Common myeloid progenitor, CD34-positive (primary cell): ENCODE data around the gene UCKL1. TPM values are rescaled to one million over a fixed set of nuclear protein-coding genes. Genes with fewer than 3 reads are reported as not detected.

ENCODE experiments used
- CTCF ChIA-PET: fragments of 350-600 bp; sonication (Branson Sonifier 250); formaldehyde crosslinking; loops from one replicate; lab custom pipeline; 2021; ENCODE audit warnings: antibody characterized with exemption; lab: Charles Lee
- POLR2A ChIA-PET: fragments of 350-600 bp; sonication (Branson Sonifier 250); formaldehyde crosslinking; loops from one replicate; lab custom pipeline; 2021; ENCODE audit warnings: antibody characterized with exemption; lab: Charles Lee
- DNase-seq, 3 donors: peaks; one replicate each; pipeline versions ENCODE4 v3.0.0 to v3.0.0-alpha.2; 2013
- H3K27ac ChIP-seq, 2 experiments: 1 replicate in 1 of 2; 2 replicates in 1 of 2; pipeline ENCODE4 v1.7.0; 2013; ENCODE audit warnings: inconsistent platforms in 2 of 2, low read length in 2 of 2, mild to moderate bottlenecking in 2 of 2, low read depth in 1 of 2, moderate library complexity in 1 of 2; ENCODE audit not compliant: severe bottlenecking in 2 of 2, insufficient read depth in 1 of 2, poor library complexity in 1 of 2
- H3K27me3 ChIP-seq, 5 experiments: replicated peaks in 2 of 5; 1 replicate in 3 of 5; 2 replicates in 2 of 5; pipeline versions ENCODE4 v1.6.1 to v1.7.0; 2013; ENCODE audit warnings: low read length in 4 of 5, mild to moderate bottlenecking in 2 of 5, moderate library complexity in 2 of 5, inconsistent platforms in 1 of 5; ENCODE audit not compliant: insufficient read depth in 5 of 5, control insufficient read depth in 4 of 5
- H3K36me3 ChIP-seq, 4 experiments: 1 replicate in 2 of 4; 2 replicates in 2 of 4; pipeline versions ENCODE4 v1.6.1 to v1.7.0; 2013; ENCODE audit warnings: low read length in 3 of 4, control low read depth in 1 of 4, mild to moderate bottlenecking in 1 of 4; ENCODE audit not compliant: control insufficient read depth in 4 of 4, insufficient read depth in 4 of 4
- H3K4me1 ChIP-seq, 4 experiments: 1 replicate in 3 of 4; 2 replicates in 1 of 4; pipeline versions ENCODE4 v1.6.1 to v1.7.1; 2013; ENCODE audit warnings: low read length in 3 of 4, mild to moderate bottlenecking in 3 of 4, control low read depth in 1 of 4, inconsistent platforms in 1 of 4, moderate library complexity in 1 of 4; ENCODE audit not compliant: control insufficient read depth in 4 of 4, insufficient read depth in 4 of 4; ENCODE audit errors: control extremely low read depth in 1 of 4
- H3K4me3 ChIP-seq, 7 experiments: 1 replicate in 4 of 7; 2 replicates in 3 of 7; pipeline versions ENCODE4 v1.5.1 to v1.7.0; 2013; ENCODE audit warnings: mild to moderate bottlenecking in 7 of 7, low read length in 6 of 7, moderate library complexity in 6 of 7, inconsistent platforms in 2 of 7, low read depth in 2 of 7, control low read depth in 1 of 7; ENCODE audit not compliant: insufficient read depth in 4 of 7, control insufficient read depth in 1 of 7; ENCODE audit errors: extremely low read depth in 1 of 7
- H3K9me3 ChIP-seq, 5 experiments: 1 replicate in 4 of 5; 2 replicates in 1 of 5; pipeline versions ENCODE4 v1.6.1 to v1.7.1; 2013; ENCODE audit warnings: low read length in 4 of 5, mild to moderate bottlenecking in 2 of 5, inconsistent platforms in 1 of 5, low read depth in 1 of 5, moderate library complexity in 1 of 5; ENCODE audit not compliant: control insufficient read depth in 4 of 5, insufficient read depth in 2 of 5; ENCODE audit errors: control extremely low read depth in 1 of 5
- WGBS: methylation state at CpG from one replicate; pipeline ENCODE4 v1.1.5; 2013; ENCODE audit not compliant: insufficient coverage; 5-methylcytosine and 5-hydroxymethylcytosine counted together
- polyA plus RNA-seq: library from polyadenylated mRNA; unstranded; fragments of 120-200 nt; gene quantifications from one replicate; pipeline ENCODE4 v1.2.1, GENCODE V29; 2013

The UCKL1 gene
- 29.3 TPM for polyA plus RNA-seq

DNA sequence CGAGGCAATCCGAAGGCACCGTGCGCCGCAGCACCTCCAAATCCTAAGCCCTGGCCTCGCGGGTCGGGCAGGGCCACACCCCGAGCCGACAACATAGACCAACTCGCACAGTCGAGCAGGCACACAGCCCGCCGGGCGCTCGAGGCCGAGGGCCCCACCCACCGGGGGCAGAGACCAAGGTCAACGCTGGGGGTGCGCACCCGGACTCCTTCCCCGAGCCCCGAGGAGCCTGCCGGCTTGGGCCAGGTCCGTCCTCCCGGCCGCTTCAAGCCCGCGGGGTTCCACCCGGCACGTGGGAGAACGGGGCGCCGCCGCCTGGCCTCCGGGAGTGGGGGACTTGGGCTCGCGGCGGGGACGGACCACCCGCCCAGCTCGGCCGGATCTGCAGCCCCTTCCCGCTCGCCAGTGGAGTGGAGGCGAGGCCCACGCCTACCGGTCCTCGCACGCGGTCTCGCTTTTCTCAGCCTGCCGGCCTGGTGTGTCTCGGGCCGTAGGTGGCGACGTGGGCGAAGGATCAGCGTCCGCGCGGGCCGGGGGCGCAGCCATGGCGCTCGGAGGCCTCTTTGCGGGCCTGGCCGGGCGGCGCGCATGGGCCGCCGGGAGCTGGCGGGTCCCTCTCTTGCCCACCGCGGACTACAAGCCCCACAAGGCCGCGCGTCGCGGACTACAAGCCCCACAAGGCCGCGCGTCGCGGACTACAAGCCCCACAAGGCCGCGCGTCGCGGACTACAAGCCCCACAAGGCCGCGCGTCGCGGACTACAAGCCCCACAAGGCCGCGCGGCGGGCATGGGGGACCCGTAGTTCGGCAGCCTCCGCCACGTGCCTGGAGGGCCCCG is at the start of gene UCKL1:
TSS of gene UCKL1 (minus strand) at position 590 of the 837 bp plus-strand sequence. CDS start at position 546, 44 bp downstream.
- DNase-seq = peak; percentile 91 to 94 (median 92)
- under 1% methylated on average over 71 of the region's 105 CpGs for WGBS
- Histone ChIP-seq H3K36me3 (peaks cover 4 to 31% (median 16%) of the 10 kb centered on the region in 4 experiments), H3K4me1 (peaks cover 0 to 42% (median 40%) of the 10 kb centered on the region in 4 experiments), H3K4me3 (peak within 1 kb of the TSS; percentile 73 to 94 (median 82)), H3K27ac (peak within 1 kb of the TSS; percentile 84 to 92), H3K27me3 (no peaks in the 10 kb centered on the region), H3K9me3 (no peaks in the 10 kb centered on the region)
- CTCF ChIA-PET = interaction anchor here (0.7 to 1.2 kb wide), 5 partner anchors 12 to 64 kb away, joined by 3 to 6 read pairs (median 3); partner anchors contain the start of gene SAMD10
- POLR2A ChIA-PET = no interaction called here

DNA sequence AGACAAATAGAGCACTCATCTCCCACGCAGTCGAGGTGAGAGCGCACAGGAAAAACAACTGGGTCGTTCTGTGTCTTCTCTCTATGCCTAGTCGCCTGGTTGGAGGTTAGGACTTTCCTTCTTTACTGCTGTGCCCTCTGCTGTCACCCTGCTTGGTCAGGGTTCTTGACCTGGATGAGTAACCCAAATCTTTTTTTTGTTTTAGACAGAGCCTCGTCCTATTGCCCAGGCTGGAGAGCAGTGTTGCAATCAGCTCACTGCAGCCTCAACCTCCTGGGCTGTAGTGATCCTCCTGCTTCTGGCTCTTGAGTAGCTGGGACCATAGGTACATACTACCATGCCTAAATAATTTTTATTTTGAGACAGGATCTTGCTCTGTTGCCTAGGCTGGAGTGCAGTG is 49.2 kb upstream of the UCKL1 start:
- no peak for DNase-seq
- Histone ChIP-seq H3K27me3 (no peaks in the 10 kb centered on the region), H3K4me3 (no peak overlapping the region), H3K27ac (no peak overlapping the region), H3K36me3 (peaks cover 18 to 78% (median 54%) of the 10 kb centered on the region in 4 experiments), H3K4me1 (peaks cover 0 to 7% (median 7%) of the 10 kb centered on the region in 4 experiments), H3K9me3 (peaks cover 0 to 10% (median 0%) of the 10 kb centered on the region in 5 experiments)
- CTCF ChIA-PET = interaction anchor here (1.6 kb wide), 1 partner anchor 21 kb away, joined by 5 read pairs; no protein-coding TSS in a partner anchor
- WGBS = 94% methylated on average over 6 of the region's 6 CpGs
- POLR2A ChIA-PET = no interaction called here

DNA sequence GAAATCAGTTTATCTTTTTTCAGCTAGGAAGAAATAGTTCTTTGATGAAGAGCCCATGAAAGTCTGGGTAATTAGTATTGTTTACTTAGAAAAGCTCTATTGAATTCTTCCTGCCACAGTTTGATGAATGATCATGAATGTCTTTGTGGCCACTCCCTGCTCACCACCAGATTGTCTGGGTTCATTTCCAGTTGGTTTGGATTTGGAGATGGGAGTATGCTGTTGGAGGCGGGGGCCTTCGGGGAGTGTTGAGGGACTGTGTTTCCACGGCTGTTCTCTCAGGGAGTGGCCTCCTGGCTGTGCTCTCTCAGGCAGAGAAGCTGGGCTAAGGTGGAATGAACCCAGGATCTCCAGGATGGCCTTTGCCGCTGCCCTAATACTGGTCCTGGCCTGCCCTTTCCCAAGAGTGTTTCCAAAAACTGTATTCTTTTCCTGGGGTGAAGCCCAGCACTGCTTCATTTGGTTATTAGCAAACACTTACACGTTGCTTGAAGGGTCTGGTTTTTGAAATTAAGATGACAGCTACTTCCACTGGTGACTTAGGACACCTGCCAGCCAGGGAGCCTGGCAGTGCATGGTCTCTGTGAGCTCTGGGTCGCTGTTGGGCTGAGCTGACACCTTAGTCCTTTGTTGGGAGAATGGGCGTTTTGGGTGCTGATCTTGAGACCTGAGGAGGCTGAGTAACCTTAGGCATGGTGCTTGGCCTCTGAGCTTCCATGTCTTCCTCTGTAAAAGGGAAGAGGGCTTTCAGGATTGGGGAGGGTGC is 47.9 kb upstream of the UCKL1 start:
- H3K4me1 ChIP-seq = no peaks in the 10 kb centered on the region
- CTCF ChIA-PET = interaction anchor here (1.1 to 1.5 kb wide), 2 partner anchors 9 to 22 kb away, joined by 3 to 4 read pairs; no protein-coding TSS in a partner anchor
- H3K27ac ChIP-seq = no peak overlapping the region
- DNase-seq = no peak
- no peak overlapping the region for H3K4me3 ChIP-seq
- H3K9me3 ChIP-seq = peaks cover 0 to 10% (median 0%) of the 10 kb centered on the region in 5 experiments
- POLR2A ChIA-PET = no interaction called here
- peaks cover 13 to 82% (median 57%) of the 10 kb centered on the region in 4 experiments for H3K36me3 ChIP-seq
- H3K27me3 ChIP-seq = no peaks in the 10 kb centered on the region
- 91% methylated on average over 7 of the region's 7 CpGs for WGBS

GRCh38 chr20:64001607-64002011 is 45.4 kb upstream of the UCKL1 start:
- ChIA-PET CTCF (no interaction called here), POLR2A (no interaction called here)
- H3K9me3 ChIP-seq = no peaks in the 10 kb centered on the region
- H3K4me3 ChIP-seq = no peak overlapping the region
- DNase-seq = no peak
- H3K27me3 ChIP-seq = no peaks in the 10 kb centered on the region
- peaks cover 5 to 76% (median 55%) of the 10 kb centered on the region in 4 experiments for H3K36me3 ChIP-seq
- WGBS = 99% methylated on average over 9 of the region's 11 CpGs
- H3K27ac ChIP-seq = no peak overlapping the region
- no peaks in the 10 kb centered on the region for H3K4me1 ChIP-seq

GRCh38 chr20:64000906-64001305 is 44.7 kb upstream of the UCKL1 start:
- Histone ChIP-seq H3K4me3 (no peak overlapping the region), H3K4me1 (no peaks in the 10 kb centered on the region), H3K27ac (no peak overlapping the region), H3K36me3 (peaks cover 5 to 78% (median 58%) of the 10 kb centered on the region in 4 experiments), H3K9me3 (no peaks in the 10 kb centered on the region), H3K27me3 (no peaks in the 10 kb centered on the region)
- ChIA-PET CTCF (no interaction called here), POLR2A (no interaction called here)
- no peak for DNase-seq
- 94% methylated on average over 12 of the region's 12 CpGs for WGBS

- Histone ChIP-seq H3K9me3 (no peaks in the 10 kb centered on the region), H3K27me3 (no peaks in the 10 kb centered on the region), H3K27ac (no peak overlapping the region), H3K36me3 (peaks cover 8 to 45% (median 28%) of the 10 kb centered on the region in 4 experiments), H3K4me3 (no peak overlapping the region), H3K4me1 (peaks cover 5 to 37% (median 35%) of the 10 kb centered on the region in 4 experiments)
- POLR2A ChIA-PET = interaction anchor here (0.8 kb wide), 1 partner anchor 395 kb away, joined by 5 read pairs; no protein-coding TSS in a partner anchor
- CTCF ChIA-PET = interaction anchor here (0.6 to 1.7 kb wide), 4 partner anchors 9 to 233 kb away, joined by 3 to 4 read pairs (median 3); no protein-coding TSS in a partner anchor
- no peak for DNase-seq
- WGBS = 98% methylated on average over 12 of the region's 14 CpGs
Observed at GRCh38 chr20:63982937-63983336, 26.7 kb upstream of the UCKL1 start.
